Measurements from ENCODE around the gene CALM3.
A peak's percentile ranks its signal among the peaks of the same experiment; 100 is the strongest.

CALM3 gene

GRCh38 chr19:46610413-46610775, 9.3 kb downstream of the CALM3 start:
- TF ChIP-seq REST (IDR thresholded peaks at IDR 0.05; ENCODE audit: insufficient read depth in 1 of 2, low read depth in 2 of 2, low read length in 2 of 2): no peak
- TF ChIP-seq FOXP2 (optimal IDR thresholded peaks at IDR 0.05; ENCODE audit: borderline replicate concordance, extremely low read depth, extremely low read length, insufficient read depth): no peak
- TF ChIP-seq POLR2AphosphoS5 (IDR thresholded peaks at IDR 0.05; ENCODE audit: low read depth, low read length): no peak
- no peak for TF ChIP-seq SIN3A (IDR thresholded peaks at IDR 0.05; ENCODE audit: borderline replicate concordance, insufficient read depth, low read length)
- no peak for TF ChIP-seq TAF1 (IDR thresholded peaks at IDR 0.05; ENCODE audit: borderline replicate concordance, insufficient read depth, low read length)

- no peak for TF ChIP-seq TAF1 (IDR thresholded peaks at IDR 0.05; ENCODE audit: borderline replicate concordance, insufficient read depth, low read length)
- TF ChIP-seq POLR2AphosphoS5 (IDR thresholded peaks at IDR 0.05; ENCODE audit: low read depth, low read length): peak; percentile 21; the same call in 1 of the 2 replicates
- TF ChIP-seq SIN3A (IDR thresholded peaks at IDR 0.05; ENCODE audit: borderline replicate concordance, insufficient read depth, low read length): peak; percentile 8; the same call in 1 of the 2 replicates
These were observed 10.0 kb downstream of the CALM3 start for GRCh38 chr19:46610851-46611770.

GRCh38 chr19:46611776-46612175, 10.6 kb downstream of the CALM3 start:
- TF ChIP-seq TAF1 (IDR thresholded peaks at IDR 0.05; ENCODE audit: borderline replicate concordance, insufficient read depth, low read length): no peak
- no peak for TF ChIP-seq SIN3A (IDR thresholded peaks at IDR 0.05; ENCODE audit: borderline replicate concordance, insufficient read depth, low read length)
- no peak for TF ChIP-seq POLR2AphosphoS5 (IDR thresholded peaks at IDR 0.05; ENCODE audit: low read depth, low read length)
- no peak for TF ChIP-seq REST (IDR thresholded peaks at IDR 0.05; ENCODE audit: insufficient read depth in 1 of 2, low read depth in 2 of 2, low read length in 2 of 2)
- TF ChIP-seq FOXP2 (optimal IDR thresholded peaks at IDR 0.05; ENCODE audit: borderline replicate concordance, extremely low read depth, extremely low read length, insufficient read depth): no peak

- no peak for TF ChIP-seq FOXP2 (optimal IDR thresholded peaks at IDR 0.05; ENCODE audit: borderline replicate concordance, extremely low read depth, extremely low read length, insufficient read depth)
- TF ChIP-seq REST (IDR thresholded peaks at IDR 0.05; ENCODE audit: insufficient read depth in 1 of 2, low read depth in 2 of 2, low read length in 2 of 2): no peak
- TF ChIP-seq SIN3A (IDR thresholded peaks at IDR 0.05; ENCODE audit: borderline replicate concordance, insufficient read depth, low read length): no peak
- no peak for TF ChIP-seq TAF1 (IDR thresholded peaks at IDR 0.05; ENCODE audit: borderline replicate concordance, insufficient read depth, low read length)
- TF ChIP-seq POLR2AphosphoS5 (IDR thresholded peaks at IDR 0.05; ENCODE audit: low read depth, low read length): no peak
These were observed 12.4 kb downstream of the CALM3 start for GRCh38 chr19:46613525-46613924.

- TF ChIP-seq REST (IDR thresholded peaks at IDR 0.05; ENCODE audit: insufficient read depth in 1 of 2, low read depth in 2 of 2, low read length in 2 of 2): no peak
- TF ChIP-seq TAF1 (IDR thresholded peaks at IDR 0.05; ENCODE audit: borderline replicate concordance, insufficient read depth, low read length): no peak
- TF ChIP-seq POLR2AphosphoS5 (IDR thresholded peaks at IDR 0.05; ENCODE audit: low read depth, low read length): no peak
- TF ChIP-seq FOXP2 (optimal IDR thresholded peaks at IDR 0.05; ENCODE audit: borderline replicate concordance, extremely low read depth, extremely low read length, insufficient read depth): no peak
These were observed 13.1 kb downstream of the CALM3 start for GRCh38 chr19:46614114-46614722.

All from PFSK-1 (cell line).